ENCODE measurements around the gene COG7.
"Not testable (repeated sequence)": the region's sequence is repeated elsewhere in the genome, so short reads cannot be mapped to it uniquely, and the experiment has no call there.

The COG7 gene

GRCh38 chr16:23369416-23369815 lies 83.6 kb downstream of the COG7 start:
- Histone ChIP-seq H3K9me3 (ENCODE audit: control insufficient read depth, low read length) (no peaks in the 10 kb centered on the region), H3K4me3 (ENCODE audit: low read length) (no peak overlapping the region)

DNA sequence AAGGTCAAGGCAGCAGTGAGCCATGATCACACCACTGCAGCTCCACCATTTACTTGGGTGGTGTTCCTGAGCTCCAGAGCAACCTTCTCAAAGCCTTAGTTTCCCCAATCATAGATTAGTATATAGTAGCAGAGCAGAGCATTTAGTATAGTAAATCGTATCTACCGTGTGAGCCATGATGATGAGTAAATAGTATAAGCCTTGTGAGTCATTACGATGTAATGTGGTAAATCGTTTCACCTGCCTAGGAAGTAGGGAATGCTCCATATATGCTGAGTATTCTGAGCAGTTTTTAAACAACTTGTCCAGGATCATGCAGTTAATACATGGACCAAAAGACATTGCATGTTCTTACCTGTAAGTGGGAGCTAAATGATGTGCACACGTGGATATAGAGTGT lies 84.5 kb downstream of the COG7 start:
- Histone ChIP-seq H3K4me1 (ENCODE audit: control insufficient read depth, insufficient read depth, low read length) (no peaks in the 10 kb centered on the region), H3K36me3 (ENCODE audit: control insufficient read depth, insufficient read depth, low read length, severe bottlenecking) (no peaks in the 10 kb centered on the region), H3K27me3 (replicated peaks; ENCODE audit: control insufficient read depth, insufficient read depth, low read length) (peaks cover 30% of the 10 kb centered on the region), H3K9me3 (ENCODE audit: control insufficient read depth, low read length) (no peaks in the 10 kb centered on the region), H3K4me3 (ENCODE audit: low read length) (no peak overlapping the region), H3K9ac (ENCODE audit: low read length) (no peak overlapping the region)
- no peak for DNase-seq (ENCODE audit: low read depth)

More at GRCh38 chr16:23369416-23369815, 83.6 kb downstream of the COG7 start:
- DNase-seq (ENCODE audit: low read depth) = no peak
- H3K36me3 ChIP-seq (ENCODE audit: control insufficient read depth, insufficient read depth, low read length, severe bottlenecking) = no peaks in the 10 kb centered on the region
- no peaks in the 10 kb centered on the region for H3K4me1 ChIP-seq (ENCODE audit: control insufficient read depth, insufficient read depth, low read length)
- H3K9ac ChIP-seq (ENCODE audit: low read length) = no peak overlapping the region
- peaks cover 30% of the 10 kb centered on the region for H3K27me3 ChIP-seq (replicated peaks; ENCODE audit: control insufficient read depth, insufficient read depth, low read length)

- Histone ChIP-seq H3K27me3 (replicated peaks; ENCODE audit: control insufficient read depth, insufficient read depth, low read length) (peaks cover 32% of the 10 kb centered on the region), H3K4me1 (ENCODE audit: control insufficient read depth, insufficient read depth, low read length) (no peaks in the 10 kb centered on the region), H3K9ac (ENCODE audit: low read length) (no peak overlapping the region), H3K36me3 (ENCODE audit: control insufficient read depth, insufficient read depth, low read length, severe bottlenecking) (no peaks in the 10 kb centered on the region), H3K9me3 (ENCODE audit: control insufficient read depth, low read length) (no peaks in the 10 kb centered on the region), H3K4me3 (ENCODE audit: low read length) (no peak overlapping the region)
- no peak for DNase-seq (ENCODE audit: low read depth)
Measured at GRCh38 chr16:23367988-23368387, 85.0 kb downstream of the COG7 start.

DNA sequence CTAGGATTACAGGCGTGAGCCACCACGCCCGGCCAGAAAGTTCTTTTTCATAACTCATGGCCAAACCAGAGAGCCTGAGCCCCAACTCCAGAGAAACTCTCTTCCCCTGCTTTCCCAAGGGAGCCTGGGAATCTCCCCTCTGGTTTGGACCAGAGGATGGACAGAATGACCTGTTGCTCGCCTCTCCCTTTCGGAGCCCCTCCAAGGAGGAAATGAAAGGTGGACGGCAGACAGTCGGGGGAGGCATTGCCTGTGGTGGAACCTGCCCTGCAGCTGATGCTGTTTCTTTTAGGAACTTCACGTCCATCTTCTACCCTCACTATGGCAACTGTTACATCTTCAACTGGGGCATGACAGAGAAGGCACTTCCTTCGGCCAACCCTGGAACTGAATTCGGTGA lies 85.4 kb downstream of the COG7 start:
- no peak for DNase-seq (ENCODE audit: low read depth)
- no peaks in the 10 kb centered on the region for H3K4me1 ChIP-seq (ENCODE audit: control insufficient read depth, insufficient read depth, low read length)
- no peak overlapping the region for H3K4me3 ChIP-seq (ENCODE audit: low read length)
- H3K9ac ChIP-seq (ENCODE audit: low read length) = no peak overlapping the region
- no peaks in the 10 kb centered on the region for H3K36me3 ChIP-seq (ENCODE audit: control insufficient read depth, insufficient read depth, low read length, severe bottlenecking)
- H3K27me3 ChIP-seq (replicated peaks; ENCODE audit: control insufficient read depth, insufficient read depth, low read length) = peaks cover 35% of the 10 kb centered on the region
- no peaks in the 10 kb centered on the region for H3K9me3 ChIP-seq (ENCODE audit: control insufficient read depth, low read length)

DNA sequence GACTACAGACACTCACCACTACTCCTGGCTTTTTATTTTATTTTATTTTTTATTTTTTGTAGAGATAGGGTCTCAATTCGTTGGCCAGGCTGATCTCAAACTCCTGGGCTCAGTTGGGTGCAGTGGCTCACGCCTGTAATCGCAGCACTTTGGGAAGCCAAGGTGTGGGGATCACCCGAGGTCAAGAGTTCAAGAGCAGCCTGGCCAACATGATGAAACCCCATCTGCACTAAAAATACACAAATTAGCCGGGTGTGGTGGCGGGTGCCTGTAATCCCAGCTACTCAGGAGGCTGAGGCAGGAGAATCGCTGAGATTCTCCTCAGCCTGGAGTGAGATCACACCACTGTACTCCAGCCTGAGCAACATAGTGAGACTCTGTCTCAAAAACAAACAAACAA lies 86.6 kb downstream of the COG7 start:
- H3K4me3 ChIP-seq (ENCODE audit: low read length); H3K36me3 ChIP-seq (ENCODE audit: control insufficient read depth, insufficient read depth, low read length, severe bottlenecking); DNase-seq (ENCODE audit: low read depth); H3K9ac ChIP-seq (ENCODE audit: low read length); H3K9me3 ChIP-seq (ENCODE audit: control insufficient read depth, low read length); H3K4me1 ChIP-seq (ENCODE audit: control insufficient read depth, insufficient read depth, low read length): not testable (repeated sequence)
- peaks cover 36% of the 10 kb centered on the region for H3K27me3 ChIP-seq (replicated peaks; ENCODE audit: control insufficient read depth, insufficient read depth, low read length)

- no peaks in the 10 kb centered on the region for H3K36me3 ChIP-seq (ENCODE audit: control insufficient read depth, insufficient read depth, low read length, severe bottlenecking)
- no peak overlapping the region for H3K4me3 ChIP-seq (ENCODE audit: low read length)
- no peaks in the 10 kb centered on the region for H3K9me3 ChIP-seq (ENCODE audit: control insufficient read depth, low read length)
- no peak overlapping the region for H3K9ac ChIP-seq (ENCODE audit: low read length)
- no peaks in the 10 kb centered on the region for H3K4me1 ChIP-seq (ENCODE audit: control insufficient read depth, insufficient read depth, low read length)
- H3K27me3 ChIP-seq (replicated peaks; ENCODE audit: control insufficient read depth, insufficient read depth, low read length) = peaks cover 34% of the 10 kb centered on the region
- DNase-seq (ENCODE audit: low read depth) = no peak
Measured at GRCh38 chr16:23365602-23366240, 87.3 kb downstream of the COG7 start.

- no peak for DNase-seq (ENCODE audit: low read depth)
- H3K9me3 ChIP-seq (ENCODE audit: control insufficient read depth, low read length) = no peaks in the 10 kb centered on the region
- no peaks in the 10 kb centered on the region for H3K4me1 ChIP-seq (ENCODE audit: control insufficient read depth, insufficient read depth, low read length)
- H3K4me3 ChIP-seq (ENCODE audit: low read length) = no peak overlapping the region
- no peak overlapping the region for H3K9ac ChIP-seq (ENCODE audit: low read length)
- H3K27me3 ChIP-seq (replicated peaks; ENCODE audit: control insufficient read depth, insufficient read depth, low read length) = peaks cover 14% of the 10 kb centered on the region
- H3K36me3 ChIP-seq (ENCODE audit: control insufficient read depth, insufficient read depth, low read length, severe bottlenecking) = no peaks in the 10 kb centered on the region
Measured at GRCh38 chr16:23362460-23363317, 90.3 kb downstream of the COG7 start.

DNA sequence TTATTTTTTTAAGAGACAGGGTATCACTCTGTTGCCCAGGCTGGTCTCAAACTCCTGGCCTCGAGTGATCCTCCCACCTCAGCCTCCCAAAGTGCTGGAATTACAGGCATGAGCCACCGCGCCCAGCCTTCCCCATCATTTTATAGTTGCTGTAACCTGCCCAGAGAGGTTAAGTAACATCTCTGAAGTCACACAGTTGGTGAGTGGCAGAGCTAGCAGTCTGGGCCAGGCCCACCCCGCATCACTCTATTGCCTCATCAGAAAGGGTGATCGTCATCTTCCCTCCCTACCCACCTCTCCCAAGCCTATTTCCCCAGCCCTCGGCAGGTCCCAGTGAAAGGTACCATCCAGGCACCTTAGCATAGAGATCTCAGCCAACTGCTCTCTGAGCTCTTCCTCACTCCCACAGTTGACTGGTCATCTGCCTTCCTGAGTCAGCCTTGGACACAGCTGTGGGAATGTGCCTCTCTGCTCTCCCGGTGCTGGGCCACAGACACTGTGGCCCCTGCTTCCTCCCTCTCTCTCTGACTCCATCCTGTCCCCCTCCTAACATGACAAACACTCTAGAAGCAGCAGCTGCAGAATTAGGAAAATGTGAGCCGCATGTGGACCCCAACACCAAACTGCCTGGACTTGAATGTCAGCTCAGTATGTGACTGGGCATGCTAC lies 93.8 kb downstream of the COG7 start:
- H3K4me1 ChIP-seq (ENCODE audit: control insufficient read depth, insufficient read depth, low read length) = no peaks in the 10 kb centered on the region
- no peaks in the 10 kb centered on the region for H3K36me3 ChIP-seq (ENCODE audit: control insufficient read depth, insufficient read depth, low read length, severe bottlenecking)
- H3K4me3 ChIP-seq (ENCODE audit: low read length) = no peak overlapping the region
- H3K27me3 ChIP-seq (replicated peaks; ENCODE audit: control insufficient read depth, insufficient read depth, low read length) = peaks cover 10% of the 10 kb centered on the region
- no peak for DNase-seq (ENCODE audit: low read depth)
- no peaks in the 10 kb centered on the region for H3K9me3 ChIP-seq (ENCODE audit: control insufficient read depth, low read length)
- no peak overlapping the region for H3K9ac ChIP-seq (ENCODE audit: low read length)

- Histone ChIP-seq H3K27me3 (replicated peaks; ENCODE audit: control insufficient read depth, insufficient read depth, low read length) (peaks cover 14% of the 10 kb centered on the region), H3K9ac (ENCODE audit: low read length) (no peak overlapping the region), H3K9me3 (ENCODE audit: control insufficient read depth, low read length) (no peaks in the 10 kb centered on the region), H3K4me3 (ENCODE audit: low read length) (no peak overlapping the region), H3K36me3 (ENCODE audit: control insufficient read depth, insufficient read depth, low read length, severe bottlenecking) (no peaks in the 10 kb centered on the region), H3K4me1 (ENCODE audit: control insufficient read depth, insufficient read depth, low read length) (no peaks in the 10 kb centered on the region)
- DNase-seq (ENCODE audit: low read depth) = no peak
Measured at GRCh38 chr16:23357761-23358290, 95.2 kb downstream of the COG7 start.

GRCh38 chr16:23356941-23357340 lies 96.0 kb downstream of the COG7 start:
- H3K27me3 ChIP-seq (replicated peaks; ENCODE audit: control insufficient read depth, insufficient read depth, low read length) = peaks cover 13% of the 10 kb centered on the region
- no peaks in the 10 kb centered on the region for H3K4me1 ChIP-seq (ENCODE audit: control insufficient read depth, insufficient read depth, low read length)
- DNase-seq (ENCODE audit: low read depth) = no peak
- no peaks in the 10 kb centered on the region for H3K36me3 ChIP-seq (ENCODE audit: control insufficient read depth, insufficient read depth, low read length, severe bottlenecking)
- no peak overlapping the region for H3K4me3 ChIP-seq (ENCODE audit: low read length)
- no peaks in the 10 kb centered on the region for H3K9me3 ChIP-seq (ENCODE audit: control insufficient read depth, low read length)
- H3K9ac ChIP-seq (ENCODE audit: low read length) = no peak overlapping the region

GRCh38 chr16:23355106-23355670 lies 97.8 kb downstream of the COG7 start:
- Histone ChIP-seq H3K4me3 (ENCODE audit: low read length) (no peak overlapping the region), H3K9me3 (ENCODE audit: control insufficient read depth, low read length) (no peaks in the 10 kb centered on the region), H3K27me3 (replicated peaks; ENCODE audit: control insufficient read depth, insufficient read depth, low read length) (peaks cover 23% of the 10 kb centered on the region), H3K36me3 (ENCODE audit: control insufficient read depth, insufficient read depth, low read length, severe bottlenecking) (no peaks in the 10 kb centered on the region), H3K9ac (ENCODE audit: low read length) (no peak overlapping the region), H3K4me1 (ENCODE audit: control insufficient read depth, insufficient read depth, low read length) (no peaks in the 10 kb centered on the region)
- DNase-seq (ENCODE audit: low read depth) = no peak
